SK-N-MC (cell line): ENCODE data around the gene PRF1.
"Not testable (repeated sequence)": the region's sequence is repeated elsewhere in the genome, so short reads cannot be mapped to it uniquely, and the experiment has no call there.

ENCODE experiments used
- DNase-seq: peaks from one replicate; pipeline ENCODE4 v3.0.0-alpha.2; 2011; ENCODE audit warnings: low read depth, low spot score
- H3K27ac ChIP-seq: fragments of 200-600 bp; sonication (generic); 2 replicates; pipeline ENCODE4 v1.5.1; 2016; ENCODE audit warnings: mixed run types
- H3K36me3 ChIP-seq: fragments of 200-600 bp; sonication (generic); 2 replicates; pipeline ENCODE4 v1.6.1; 2017; ENCODE audit warnings: antibody characterized with exemption, low read length, mixed read lengths; ENCODE audit not compliant: insufficient read depth
- H3K4me3 ChIP-seq: fragments of 200-600 bp; sonication (generic); 2 replicates; pipeline ENCODE4 v1.5.1; 2016
- H3K9ac ChIP-seq: fragments of 200-600 bp; sonication (generic); 2 replicates; pipeline ENCODE4 v1.8.0; 2017; ENCODE audit warnings: mixed run types, mixed read lengths; ENCODE audit not compliant: insufficient read length
- H3K9me3 ChIP-seq: fragments of 200-600 bp; sonication (generic); 2 replicates; pipeline ENCODE4 v1.6.1; 2017; ENCODE audit warnings: low read depth, mild to moderate bottlenecking, antibody characterized with exemption, low read length, moderate library complexity, mixed read lengths
- EZH2 ChIP-seq: fragments of 200-600 bp; sonication (generic); IDR thresholded peaks from one replicate; pipeline ENCODE4 v1.6.1; 2017; ENCODE audit warnings: antibody characterized with exemption
- FOXP2 ChIP-seq: optimal IDR thresholded peaks from 2 replicates; pipeline ENCODE3; 2011; ENCODE audit warnings: mild to moderate bottlenecking, moderate library complexity; ENCODE audit not compliant: insufficient read depth; ENCODE audit errors: extremely low read length, control extremely low read depth
- POLR2AphosphoS5 ChIP-seq: IDR thresholded peaks from 2 replicates; pipeline ENCODE4 v1.6.1; 2012; ENCODE audit warnings: mild to moderate bottlenecking, low read depth, low read length, borderline replicate concordance

Gene PRF1

DNA sequence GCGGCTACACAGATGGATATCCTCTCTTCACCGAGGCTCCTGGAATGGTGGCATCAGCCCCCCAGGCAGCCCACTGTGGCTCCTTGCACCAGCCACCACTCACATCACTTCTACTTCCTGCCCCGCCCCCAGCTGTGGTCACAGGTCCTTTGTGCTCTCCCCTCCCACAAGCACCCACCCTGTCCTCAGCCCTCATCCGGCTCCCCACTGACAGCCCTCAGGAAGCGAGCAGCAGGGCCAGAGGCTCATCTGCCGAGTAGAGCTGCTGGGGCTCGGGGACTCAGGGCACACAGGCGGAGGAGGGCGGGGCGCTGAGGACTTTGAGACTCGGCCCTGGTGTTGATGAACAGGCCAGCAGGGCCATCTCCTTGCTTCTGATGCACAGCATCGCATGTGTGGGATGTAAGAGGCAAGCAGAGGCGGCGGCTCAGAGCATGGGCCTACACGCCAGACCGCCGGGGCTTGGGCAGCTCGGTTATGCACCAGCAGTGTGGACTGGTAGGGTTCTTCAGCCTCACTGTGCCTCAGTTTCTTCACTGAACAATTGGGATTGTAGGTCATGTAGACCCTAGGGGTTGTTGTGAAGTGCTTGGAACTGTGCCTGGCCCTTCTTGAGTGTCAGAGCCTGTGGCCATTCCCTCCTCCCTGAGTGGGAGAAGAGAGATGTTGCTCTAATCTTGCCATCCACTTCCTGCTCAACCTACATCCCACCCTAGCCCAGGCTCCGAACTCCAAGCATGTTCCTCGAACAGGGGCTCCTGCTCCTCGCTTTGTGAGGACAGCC lies at the start of gene PRF1:
PRF1 (minus strand) TSS at position 77 of the 784 bp plus-strand sequence. CDS start 1,839 bp downstream, outside the sequence.
- H3K9ac ChIP-seq, result no peak within 1 kb of the TSS
- H3K27ac ChIP-seq, result no peak within 1 kb of the TSS
- H3K36me3 ChIP-seq, result no peaks in the 10 kb centered on the region
- no peak within 1 kb of the TSS for H3K4me3 ChIP-seq
- H3K9me3 ChIP-seq, result no peaks in the 10 kb centered on the region
- DNase-seq, result no peak
- TF ChIP-seq POLR2AphosphoS5, result no peak
- no peak for TF ChIP-seq FOXP2
- TF ChIP-seq EZH2, result no peak

DNA sequence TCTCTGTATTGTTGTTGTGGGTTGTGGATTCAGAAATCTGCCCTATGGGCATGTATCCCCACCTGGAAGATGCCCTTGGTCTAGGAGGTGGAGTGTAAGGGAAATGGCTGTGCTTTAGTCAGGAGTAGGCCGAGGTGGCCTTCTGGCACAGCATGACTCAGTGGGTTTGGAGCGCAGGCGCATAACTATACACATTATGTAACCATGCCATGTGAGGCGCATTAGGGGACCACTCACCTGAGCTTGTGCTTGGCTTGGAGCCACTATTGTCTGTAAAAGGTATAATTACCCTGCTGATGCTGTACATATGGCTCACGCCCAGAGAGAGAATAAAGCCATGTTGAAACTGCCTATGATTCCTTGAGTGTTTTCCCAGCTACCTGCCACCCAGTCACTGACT lies 49.1 kb upstream of the PRF1 start:
- Histone ChIP-seq H3K27ac (no peak overlapping the region), H3K4me3 (no peak overlapping the region), H3K9ac (no peak overlapping the region), H3K36me3 (no peaks in the 10 kb centered on the region), H3K9me3 (no peaks in the 10 kb centered on the region)
- no peak for TF ChIP-seq EZH2
- TF ChIP-seq POLR2AphosphoS5, result no peak
- no peak for TF ChIP-seq FOXP2
- DNase-seq, result no peak

DNA sequence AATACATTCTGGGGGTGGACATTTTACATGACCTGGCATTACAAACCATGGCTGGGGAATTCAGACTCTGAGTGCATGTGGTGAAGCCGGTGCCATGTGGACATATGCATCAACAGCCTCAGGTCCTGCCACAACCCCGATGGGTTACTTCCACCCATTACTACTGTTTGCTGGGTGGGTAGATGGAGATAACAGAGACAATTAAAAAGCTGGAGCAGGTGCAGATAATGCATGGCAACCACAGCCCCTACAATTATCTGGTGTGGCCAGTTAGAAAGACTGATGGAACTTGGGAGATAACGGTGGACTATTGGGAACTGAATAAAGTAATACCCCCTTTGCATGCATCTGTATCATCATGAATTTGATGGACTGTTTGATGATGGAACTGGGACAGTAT lies 48.2 kb upstream of the PRF1 start:
- H3K9me3 ChIP-seq, result no peaks in the 10 kb centered on the region
- no peak for TF ChIP-seq FOXP2
- no peak for TF ChIP-seq POLR2AphosphoS5
- TF ChIP-seq EZH2, result no peak
- DNase-seq, result no peak
- H3K9ac ChIP-seq, result no peak overlapping the region
- no peak overlapping the region for H3K27ac ChIP-seq
- no peak overlapping the region for H3K4me3 ChIP-seq
- H3K36me3 ChIP-seq, result no peaks in the 10 kb centered on the region

DNA sequence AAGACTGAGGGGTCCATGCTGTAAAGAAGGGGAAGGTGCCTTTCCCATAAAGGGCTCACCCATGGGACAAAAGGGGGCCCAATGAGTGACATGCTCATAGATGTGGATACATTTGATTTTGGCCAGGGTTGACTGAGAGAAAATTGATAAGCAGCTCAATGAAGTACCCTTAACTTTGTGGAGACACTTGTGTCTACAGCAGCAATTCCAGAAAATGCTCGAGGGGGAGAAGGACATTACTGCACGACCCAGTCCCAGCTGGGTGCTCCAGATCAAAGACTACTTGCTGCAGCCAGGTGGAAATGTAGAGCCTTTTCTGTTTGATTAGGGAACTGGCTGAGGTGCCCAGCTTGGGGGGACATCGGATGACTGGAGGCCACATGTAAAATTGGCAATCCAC lies 47.6 kb upstream of the PRF1 start:
- no peak for TF ChIP-seq EZH2
- no peak for TF ChIP-seq POLR2AphosphoS5
- TF ChIP-seq FOXP2, result no peak
- Histone ChIP-seq H3K9ac (no peak overlapping the region), H3K27ac (no peak overlapping the region), H3K4me3 (no peak overlapping the region), H3K9me3 (no peaks in the 10 kb centered on the region), H3K36me3 (no peaks in the 10 kb centered on the region)
- no peak for DNase-seq

DNA sequence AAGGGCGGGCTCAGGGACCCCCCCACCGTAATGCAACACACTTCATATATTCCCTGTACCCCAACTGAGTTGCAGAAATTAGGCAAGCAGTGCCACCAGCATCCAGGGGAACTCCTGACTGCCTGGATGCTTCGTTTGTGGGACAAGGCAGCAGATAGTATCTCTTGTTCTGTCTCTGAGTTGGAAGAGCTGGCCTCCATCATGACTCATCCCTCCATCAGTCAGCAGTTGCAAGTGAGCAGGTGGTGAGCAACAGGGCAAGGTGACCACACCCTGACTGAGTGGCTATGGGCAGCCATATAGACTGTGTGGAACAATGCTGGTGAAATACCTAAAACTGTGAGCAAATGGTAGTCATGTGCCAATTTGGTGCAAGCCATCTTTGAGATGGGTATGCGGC lies 47.0 kb upstream of the PRF1 start:
- Histone ChIP-seq H3K9me3 (no peaks in the 10 kb centered on the region), H3K9ac (no peak overlapping the region), H3K4me3 (no peak overlapping the region), H3K36me3 (no peaks in the 10 kb centered on the region), H3K27ac (no peak overlapping the region)
- no peak for DNase-seq
- TF ChIP-seq POLR2AphosphoS5 (no peak), EZH2 (no peak), FOXP2 (no peak)

DNA sequence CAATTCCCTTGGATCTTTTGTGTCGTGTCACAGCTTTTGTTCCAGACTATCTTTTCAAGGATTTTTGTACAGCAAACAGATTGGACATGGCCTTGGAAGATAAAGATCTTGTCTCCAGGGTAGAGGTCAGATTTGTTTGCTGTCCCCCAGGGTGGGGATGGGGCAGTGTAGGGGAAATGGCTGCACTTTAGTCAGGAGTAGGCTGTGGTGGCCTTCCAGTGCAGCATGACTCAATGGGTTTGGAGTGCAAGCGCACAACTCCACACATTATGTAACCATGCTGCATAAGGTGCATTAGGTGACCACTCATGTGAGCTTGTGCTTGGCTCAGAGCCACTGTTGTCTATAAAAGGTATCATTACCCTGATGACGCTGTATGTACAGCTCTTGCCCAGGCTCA lies 45.9 kb upstream of the PRF1 start:
- Histone ChIP-seq H3K36me3 (no peaks in the 10 kb centered on the region), H3K9me3 (no peaks in the 10 kb centered on the region), H3K4me3 (no peak overlapping the region), H3K9ac (no peak overlapping the region), H3K27ac (no peak overlapping the region)
- DNase-seq, result no peak
- TF ChIP-seq EZH2 (no peak), FOXP2 (no peak), POLR2AphosphoS5 (no peak)

DNA sequence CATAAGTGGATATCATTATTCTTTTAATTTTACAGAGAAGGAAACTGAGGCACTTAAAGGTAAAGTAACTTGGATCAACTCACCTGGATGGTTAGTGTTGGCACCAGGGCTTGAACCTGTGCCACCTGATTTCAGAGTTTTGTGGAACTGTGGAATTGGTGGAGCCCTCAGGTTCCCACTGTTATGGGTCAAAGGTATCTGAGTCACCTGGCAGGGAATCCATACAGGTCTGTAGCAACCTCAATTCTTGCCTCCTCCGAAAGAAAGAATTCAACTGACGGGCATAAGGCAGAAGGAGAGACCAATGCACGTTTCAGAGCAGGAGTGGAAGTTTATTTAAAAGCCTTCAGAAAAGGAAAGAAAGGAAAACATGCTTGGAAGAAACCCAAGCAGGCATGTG lies 44.5 kb upstream of the PRF1 start:
- H3K27ac ChIP-seq, result no peak overlapping the region
- no peak for DNase-seq
- H3K4me3 ChIP-seq, result no peak overlapping the region
- H3K9me3 ChIP-seq, result no peaks in the 10 kb centered on the region
- H3K36me3 ChIP-seq, result no peaks in the 10 kb centered on the region
- no peak for TF ChIP-seq EZH2
- no peak for TF ChIP-seq POLR2AphosphoS5
- TF ChIP-seq FOXP2, result no peak
- H3K9ac ChIP-seq, result no peak overlapping the region

DNA sequence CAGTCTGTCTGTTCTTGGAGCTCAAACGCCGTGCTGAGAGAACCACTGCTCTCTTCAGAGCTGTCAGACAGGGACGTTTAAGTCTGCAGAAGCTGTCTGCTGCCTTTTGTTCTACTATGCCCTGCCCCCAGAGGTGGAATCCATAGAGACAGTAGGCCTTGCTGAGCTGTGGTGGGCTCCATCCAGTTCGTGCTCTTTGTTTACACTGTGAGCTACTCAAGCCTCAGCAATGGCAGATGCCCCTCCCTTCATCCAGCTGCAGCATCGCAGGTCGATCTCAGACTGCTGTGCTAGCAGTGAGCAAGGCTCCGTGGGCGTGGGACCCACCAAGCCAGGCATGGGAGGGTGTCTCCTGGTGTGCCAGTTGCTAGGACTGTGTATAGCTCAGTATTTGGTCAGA lies 42.4 kb upstream of the PRF1 start:
- not testable (repeated sequence) for H3K36me3 ChIP-seq, H3K4me3 ChIP-seq, DNase-seq, H3K27ac ChIP-seq, H3K9me3 ChIP-seq, H3K9ac ChIP-seq

DNA sequence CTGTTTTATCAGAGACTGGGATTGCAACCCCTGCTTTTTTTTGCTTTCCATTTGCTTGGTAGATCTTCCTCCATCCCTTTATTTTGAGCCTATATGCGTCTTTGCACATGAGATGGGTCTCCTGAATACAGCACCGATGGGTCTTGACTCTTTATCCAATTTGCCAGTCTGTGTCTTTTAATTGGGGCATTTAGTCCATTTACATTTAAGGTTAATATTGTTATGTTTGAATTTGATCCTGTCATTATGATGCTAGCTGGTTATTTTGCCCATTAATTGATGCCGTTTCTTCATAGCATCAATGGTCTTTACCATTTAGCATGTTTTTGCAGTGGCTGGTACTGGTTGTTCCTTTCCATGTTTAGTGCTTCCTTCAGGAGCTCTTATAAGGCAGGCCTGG lies 40.7 kb upstream of the PRF1 start:
- not testable (repeated sequence) for H3K36me3 ChIP-seq, H3K27ac ChIP-seq, H3K4me3 ChIP-seq, DNase-seq, H3K9me3 ChIP-seq, H3K9ac ChIP-seq

DNA sequence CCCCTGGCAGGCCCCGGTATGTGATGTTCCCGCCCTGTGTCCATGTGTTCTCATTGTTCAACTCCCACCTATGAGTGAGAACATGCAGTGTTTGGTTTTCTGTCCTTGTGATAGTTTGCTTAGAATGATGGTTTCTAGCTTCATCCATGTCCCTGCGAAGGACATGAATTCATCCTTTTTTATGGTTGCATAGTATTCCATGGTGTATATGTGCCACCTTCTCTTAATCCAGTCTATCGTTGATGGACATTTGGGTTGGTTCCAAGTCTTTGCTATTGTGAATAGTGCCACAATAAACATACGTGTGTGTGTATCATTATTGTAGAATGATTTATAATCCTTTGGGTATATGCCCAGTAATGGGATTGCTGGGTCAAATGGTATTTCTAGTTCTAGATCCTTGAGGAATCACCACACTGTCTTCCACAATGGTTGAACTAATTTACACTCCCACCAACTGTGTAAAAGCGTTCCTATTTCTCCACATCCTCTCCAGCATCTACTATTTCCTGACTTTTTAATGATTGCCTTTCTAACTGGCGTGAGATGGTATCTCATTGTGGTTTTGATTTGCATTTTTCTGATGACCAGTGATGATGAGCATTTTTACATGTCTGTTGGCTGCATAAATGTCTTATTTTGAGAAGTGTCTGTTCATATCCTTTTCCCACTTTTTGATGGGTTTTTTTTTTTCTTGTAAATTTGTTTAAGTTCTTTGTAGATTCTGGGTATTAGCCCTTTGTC lies 37.3 kb upstream of the PRF1 start:
- H3K36me3 ChIP-seq, H3K27ac ChIP-seq, H3K4me3 ChIP-seq, H3K9ac ChIP-seq, DNase-seq, H3K9me3 ChIP-seq: not testable (repeated sequence)

DNA sequence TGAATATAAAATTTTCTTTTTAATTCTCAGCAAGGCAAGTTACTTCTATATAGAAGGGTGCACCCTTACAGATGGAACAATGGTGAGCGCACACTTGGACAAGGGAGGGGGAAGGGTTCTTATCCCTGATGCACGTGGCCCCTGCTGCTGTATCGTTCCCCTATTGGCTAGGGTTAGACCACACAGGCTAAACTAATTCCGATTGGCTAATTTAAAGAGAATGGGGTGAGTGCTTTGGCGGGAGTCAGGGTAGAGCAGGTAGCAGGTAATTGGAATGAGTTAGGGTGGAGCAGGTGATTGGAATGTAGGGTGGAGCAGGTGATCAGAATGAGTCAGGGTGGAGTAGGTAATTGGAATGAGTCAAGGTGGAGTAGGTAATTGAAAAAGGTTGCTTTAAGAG lies 32.0 kb upstream of the PRF1 start:
- not testable (repeated sequence) for H3K36me3 ChIP-seq, H3K27ac ChIP-seq, DNase-seq, H3K9ac ChIP-seq, H3K4me3 ChIP-seq, H3K9me3 ChIP-seq
